Activated CD8-positive, alpha-beta memory T cell treated with anti-CD3 and anti-CD28 coated beads, Interleukin-2, amount 50 U/mL, for 24 hours (primary cell): ENCODE results near the gene KREMEN1.
"Not testable (repeated sequence)": the region's sequence is repeated elsewhere in the genome, so short reads cannot be mapped to it uniquely, and the experiment has no call there.

ENCODE experiments used
- DNase-seq: peaks from one replicate; pipeline ENCODE4 v3.0.0-alpha.2; 2020; ENCODE audit errors: extremely low read depth

Gene KREMEN1, protein sequence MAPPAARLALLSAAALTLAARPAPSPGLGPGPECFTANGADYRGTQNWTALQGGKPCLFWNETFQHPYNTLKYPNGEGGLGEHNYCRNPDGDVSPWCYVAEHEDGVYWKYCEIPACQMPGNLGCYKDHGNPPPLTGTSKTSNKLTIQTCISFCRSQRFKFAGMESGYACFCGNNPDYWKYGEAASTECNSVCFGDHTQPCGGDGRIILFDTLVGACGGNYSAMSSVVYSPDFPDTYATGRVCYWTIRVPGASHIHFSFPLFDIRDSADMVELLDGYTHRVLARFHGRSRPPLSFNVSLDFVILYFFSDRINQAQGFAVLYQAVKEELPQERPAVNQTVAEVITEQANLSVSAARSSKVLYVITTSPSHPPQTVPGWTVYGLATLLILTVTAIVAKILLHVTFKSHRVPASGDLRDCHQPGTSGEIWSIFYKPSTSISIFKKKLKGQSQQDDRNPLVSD

DNA sequence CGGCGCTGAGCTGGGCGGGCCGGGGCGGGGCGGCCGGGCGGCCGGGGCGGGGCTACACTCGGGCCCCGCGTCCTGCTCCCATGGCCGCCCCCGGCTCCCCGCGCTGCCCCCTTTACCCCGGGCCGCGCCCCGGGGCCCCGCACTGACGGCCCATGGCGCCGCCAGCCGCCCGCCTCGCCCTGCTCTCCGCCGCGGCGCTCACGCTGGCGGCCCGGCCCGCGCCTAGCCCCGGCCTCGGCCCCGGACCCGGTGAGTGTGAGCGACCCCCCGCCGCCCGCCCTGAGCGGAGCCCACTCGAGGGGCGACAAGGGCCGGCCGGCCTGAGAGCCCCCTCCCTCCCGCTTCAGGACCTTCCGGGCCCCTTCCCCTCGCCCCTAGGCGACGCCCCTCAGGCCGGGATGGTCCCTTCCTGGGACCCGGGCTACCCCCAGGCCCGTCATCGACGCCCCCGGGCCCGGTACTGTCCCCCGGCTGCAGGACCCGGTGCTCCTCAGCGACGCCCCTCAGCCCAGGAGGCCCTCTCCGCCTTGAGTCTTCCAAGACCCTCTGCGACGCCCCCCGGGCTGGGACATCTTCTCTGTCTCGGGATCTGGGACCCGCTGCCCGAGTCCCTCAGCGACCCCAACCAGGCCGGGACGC, at the start of gene KREMEN1:
TSS of gene KREMEN1 (plus strand) at position 57 of the 639 bp plus-strand sequence. CDS start at position 153, 96 bp downstream.
- DNase-seq, result no peak

DNA sequence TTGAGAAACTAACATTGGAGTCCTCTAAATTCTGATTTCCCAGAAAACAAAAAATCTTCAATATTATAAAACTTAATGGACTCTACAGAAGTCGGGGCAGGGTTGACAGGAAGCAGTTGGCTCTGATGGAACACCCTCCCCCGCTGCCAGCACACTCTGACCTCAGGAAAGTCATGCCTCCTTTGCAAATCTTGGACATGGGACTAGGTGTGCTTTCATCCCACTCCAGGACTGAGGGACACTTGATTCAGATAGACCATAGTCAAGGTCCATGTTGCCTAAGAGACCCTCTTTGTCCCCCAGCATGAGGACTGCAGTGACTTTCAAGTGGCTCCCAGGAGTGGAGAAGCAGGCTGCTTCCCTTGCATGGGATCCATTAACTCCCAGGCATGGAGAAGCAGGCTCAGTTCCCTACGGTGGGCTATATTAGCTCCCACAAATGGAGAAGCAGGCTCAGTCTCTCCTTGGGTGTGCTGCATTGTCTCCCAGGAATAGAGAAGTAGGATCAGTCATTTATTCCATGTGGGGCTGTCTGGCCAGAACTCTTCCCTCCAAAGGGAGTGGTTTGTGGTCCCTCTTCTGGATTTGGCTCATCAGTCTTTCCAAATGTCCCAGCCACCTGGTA, 49.6 kb upstream of the KREMEN1 start:
- no peak for DNase-seq

DNA sequence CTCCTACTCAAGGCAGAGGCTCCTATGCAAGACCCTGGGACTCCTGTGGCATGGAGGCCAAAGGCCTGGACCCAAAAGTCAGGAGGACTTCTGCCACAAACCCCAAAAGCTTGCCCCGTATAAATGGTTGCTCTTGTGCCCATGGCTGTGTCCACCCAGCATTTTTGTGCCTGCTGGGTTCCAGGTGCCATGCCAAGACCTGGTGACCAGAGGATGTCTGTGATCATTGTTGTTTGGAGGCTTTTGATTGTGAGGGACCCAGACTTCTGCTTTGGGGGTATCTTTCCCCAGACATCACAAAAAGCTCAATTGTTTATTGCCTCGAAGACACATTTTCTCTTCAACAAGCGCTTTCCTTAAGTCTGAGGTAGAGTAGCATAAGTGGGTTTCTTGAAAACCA, 46.3 kb upstream of the KREMEN1 start:
- no peak for DNase-seq

DNA sequence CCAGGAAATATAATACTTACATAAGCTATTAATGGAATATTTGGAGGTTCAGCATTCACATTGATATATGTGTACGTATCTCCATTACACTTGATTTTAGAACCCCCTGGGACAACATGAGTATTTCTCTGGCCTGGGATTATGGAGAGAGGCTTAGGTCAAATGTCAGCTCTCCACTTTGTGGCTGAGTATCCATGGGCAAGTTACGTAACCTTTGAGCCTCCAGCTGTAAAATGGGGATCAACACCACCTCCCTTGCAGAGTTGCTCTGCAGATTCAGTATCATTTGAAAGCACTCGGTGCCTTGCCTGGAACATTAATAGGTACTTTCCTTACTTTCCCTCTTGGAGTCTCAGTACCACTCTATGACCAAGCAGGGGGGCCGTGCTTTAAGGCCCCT, 44.4 kb upstream of the KREMEN1 start:
- DNase-seq, result no peak

DNA sequence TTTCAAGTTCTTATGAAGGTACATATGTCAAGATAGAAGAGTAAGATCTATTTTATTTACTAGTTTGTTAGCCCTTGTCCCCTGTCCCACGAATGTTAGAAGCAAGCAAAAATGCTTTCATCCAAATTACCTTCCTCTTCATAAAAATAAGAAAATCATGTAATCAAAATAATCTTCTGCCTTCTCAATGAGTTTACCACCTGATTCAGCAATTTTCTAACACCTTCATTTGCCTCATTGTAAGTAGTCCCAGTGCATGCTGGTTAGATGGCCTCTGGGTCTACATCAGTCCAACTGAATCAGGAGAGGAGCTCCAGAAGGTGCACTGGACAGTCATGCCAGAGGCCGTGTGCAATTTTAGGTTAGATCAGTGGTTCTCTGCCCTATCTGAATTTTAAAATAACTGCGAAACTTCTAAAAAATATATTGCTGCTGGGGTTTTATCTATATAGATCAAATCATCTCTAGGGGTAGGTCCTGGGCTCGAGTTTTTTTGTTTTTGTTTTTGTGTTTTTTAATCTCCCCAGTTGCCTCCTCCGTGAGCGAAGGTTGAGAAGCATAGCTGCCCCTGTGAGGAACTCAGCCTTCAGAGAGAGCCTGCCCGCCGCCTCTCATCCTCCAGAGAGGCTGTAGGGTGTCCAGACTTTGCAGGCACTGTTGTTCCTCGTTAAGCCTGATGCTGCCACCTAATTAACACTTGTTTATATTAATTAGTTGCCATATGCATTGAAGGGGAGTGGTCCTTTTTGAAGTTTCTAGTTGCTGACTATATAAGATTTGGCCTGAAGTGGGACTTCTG, 43.4 kb upstream of the KREMEN1 start:
- no peak for DNase-seq

DNA sequence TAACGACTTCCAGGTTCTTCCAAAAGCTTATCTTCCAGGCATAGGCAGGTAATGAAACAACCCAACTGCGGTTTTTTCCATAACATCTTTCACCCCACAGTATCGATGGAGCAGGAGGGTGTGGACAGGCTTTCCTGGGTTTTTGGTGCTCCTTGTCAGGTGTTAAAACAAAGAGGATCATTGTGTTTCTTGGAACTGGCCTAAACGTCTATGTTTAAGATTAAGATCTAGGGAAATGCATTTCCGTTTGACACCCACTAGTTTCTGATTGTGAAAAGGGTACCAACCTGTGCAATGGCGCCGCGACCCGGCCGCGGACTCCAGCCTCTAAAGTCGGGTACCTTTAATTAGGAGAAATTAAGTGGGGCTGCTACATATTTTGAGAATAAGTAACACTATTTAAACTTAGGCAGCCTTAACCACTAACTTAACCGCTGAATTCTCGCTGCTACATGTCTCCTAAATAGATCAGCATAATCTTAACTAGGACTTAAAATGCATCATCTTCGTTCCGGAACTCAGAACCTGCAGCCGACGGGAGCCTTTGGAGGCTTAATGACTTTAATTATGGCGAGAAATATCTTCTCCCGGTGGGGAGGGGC, 42.7 kb upstream of the KREMEN1 start:
- DNase-seq, result no peak

DNA sequence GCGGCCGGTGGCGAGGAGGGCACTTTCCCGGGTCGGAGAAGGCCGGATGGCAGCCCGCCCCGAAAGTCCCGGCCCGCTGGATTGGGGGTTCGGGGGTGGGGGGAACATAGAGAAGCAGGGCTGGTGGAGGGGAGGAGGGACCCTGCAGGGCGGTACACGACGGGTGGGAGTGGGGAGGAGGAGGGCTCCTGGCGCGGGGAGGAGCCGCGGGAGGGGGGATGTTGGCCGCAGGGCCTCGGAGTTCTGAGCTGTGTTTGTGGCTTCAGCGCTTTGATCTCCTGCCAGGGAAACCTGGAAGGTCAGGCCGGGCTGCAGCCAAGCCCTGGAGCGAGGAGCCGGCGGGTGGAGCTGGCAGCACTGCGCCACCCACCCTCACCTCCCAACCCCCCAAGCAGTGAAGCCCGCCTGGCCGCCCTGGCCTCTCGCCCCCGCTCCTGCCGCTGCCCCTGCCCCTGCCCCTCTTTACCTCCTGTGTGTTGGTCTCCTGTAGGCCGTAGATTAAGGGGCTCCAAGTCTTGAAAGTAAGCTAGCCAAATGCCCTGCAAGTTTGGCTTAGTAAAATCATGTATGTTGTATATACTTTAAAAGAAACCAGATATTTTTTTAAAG, 42.1 kb upstream of the KREMEN1 start:
- no peak for DNase-seq

DNA sequence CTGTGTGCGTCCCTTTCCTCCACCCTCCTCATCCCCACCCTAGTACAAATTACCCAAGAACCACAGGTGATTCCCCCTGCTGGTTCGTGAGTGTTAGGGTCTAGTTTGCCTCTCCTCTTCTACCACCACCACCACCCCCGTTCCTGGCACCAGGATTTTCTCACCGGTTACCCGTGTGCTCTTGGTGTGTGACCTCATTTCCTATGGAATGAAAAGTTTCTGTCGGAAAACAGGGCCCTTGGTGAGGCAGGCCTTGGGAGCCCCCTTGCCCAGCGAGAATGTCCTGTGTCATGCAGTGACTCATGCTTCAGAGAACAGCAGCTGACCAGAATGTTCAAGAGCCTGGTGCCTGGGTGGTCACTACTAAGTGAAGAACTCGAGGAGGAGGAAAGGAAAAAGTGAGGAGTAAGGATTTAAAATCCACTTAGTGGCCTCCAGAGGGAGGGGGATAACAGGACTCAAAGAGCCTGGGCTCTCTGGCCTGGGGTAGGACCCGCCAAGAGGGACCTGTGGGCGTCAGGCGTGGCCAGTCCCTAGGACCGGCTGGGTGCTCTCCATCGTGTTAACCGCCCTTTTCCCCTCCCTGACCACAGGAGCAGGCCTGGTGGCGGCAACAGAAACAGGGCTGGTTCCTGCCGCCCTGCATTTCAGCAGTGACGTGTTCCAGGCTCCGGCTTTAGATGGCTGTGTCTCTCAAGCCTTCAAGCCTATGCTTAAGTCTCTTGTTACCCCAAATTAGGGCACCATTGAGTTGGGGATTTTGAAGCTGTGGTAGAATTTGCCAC, 41.4 kb upstream of the KREMEN1 start:
- no peak for DNase-seq

DNA sequence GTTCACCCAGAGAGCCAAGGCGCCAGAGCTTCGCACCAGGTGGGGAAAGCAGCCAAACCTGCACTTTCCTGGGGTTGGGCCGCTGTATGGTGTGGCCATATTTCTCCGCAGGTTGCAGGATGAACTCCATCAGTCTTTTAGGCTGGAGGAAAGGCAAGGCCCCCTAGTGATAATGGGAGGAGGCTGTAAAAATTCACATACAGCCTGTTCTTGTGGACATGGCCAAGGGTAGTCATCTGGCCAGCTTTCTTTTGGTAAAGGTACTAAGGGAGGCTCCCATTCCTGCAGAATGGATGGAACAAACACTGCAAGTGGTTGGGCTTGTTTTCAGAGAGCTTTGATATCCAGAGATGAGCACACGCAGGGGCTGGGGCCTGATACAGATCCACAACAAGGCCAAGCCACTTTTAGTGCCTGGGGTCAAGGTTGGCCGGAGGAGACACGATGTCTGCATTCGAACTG, 40.8 kb upstream of the KREMEN1 start:
- no peak for DNase-seq

DNA sequence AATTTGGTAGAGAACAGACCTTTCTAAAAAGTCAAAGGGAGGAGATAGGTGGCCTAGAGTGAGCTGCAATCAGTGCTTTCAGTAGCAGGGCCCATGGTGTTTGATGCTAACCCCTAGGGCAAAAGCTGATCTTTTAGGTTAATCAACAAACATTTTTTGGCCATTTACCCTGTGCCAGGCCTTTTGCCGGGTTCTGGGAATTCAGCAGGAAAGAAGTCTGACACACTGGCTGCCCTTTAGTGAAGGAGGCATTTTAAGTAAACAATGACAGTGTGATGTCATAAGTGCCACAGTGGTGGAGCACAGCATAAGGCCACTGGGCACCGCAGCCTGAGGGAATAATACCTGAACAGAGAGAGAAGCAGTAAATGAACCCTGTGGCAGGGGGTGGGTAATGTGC, 40.3 kb upstream of the KREMEN1 start:
- no peak for DNase-seq

DNA sequence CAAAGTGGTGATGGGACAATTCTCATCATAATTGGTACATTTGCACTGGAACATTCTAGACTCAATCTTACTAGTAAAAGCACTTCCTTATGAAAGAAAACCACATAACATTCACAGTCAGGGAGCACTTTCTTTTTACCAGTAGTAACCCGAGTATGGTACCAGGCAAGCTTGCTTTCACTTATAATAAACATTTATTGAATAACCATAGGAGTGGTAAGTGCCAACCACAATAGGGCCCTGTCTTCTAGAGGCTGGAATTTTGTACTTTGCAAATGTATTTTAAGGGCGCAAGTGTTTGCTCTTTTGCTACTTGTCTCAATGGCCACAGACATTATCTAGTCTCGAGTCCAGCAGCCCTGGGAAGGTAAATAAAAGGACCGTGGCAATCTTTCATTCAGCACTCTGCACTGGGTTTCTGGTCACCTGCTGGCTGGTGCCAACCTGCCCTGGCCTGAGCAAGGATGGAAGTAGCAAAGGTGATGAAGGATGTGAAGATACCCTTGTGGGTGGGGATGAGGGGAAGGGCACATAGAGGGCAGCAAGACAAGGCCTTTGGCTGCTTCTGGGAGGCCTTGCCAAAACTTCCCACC, 35.4 kb upstream of the KREMEN1 start:
- no peak for DNase-seq

DNA sequence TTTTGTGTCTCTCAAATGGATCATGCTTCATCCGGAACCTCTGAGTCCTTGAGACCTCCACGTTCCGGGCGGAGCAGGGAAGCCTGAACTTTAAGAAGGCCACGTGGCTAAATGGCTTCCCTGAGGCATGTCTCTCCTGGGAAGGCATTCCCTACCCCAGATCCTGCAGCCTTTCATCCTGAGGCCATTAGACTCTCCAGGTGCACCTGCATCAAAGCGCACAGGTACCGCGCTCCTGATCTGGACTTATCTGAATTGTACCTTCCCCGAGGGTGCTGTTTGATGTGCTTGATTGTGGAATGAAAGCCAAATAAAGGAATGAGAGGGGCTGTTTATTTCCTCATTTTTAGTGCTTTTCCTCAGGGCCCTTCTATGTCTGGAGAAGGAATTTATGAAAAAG, 33.7 kb upstream of the KREMEN1 start:
- no peak for DNase-seq

DNA sequence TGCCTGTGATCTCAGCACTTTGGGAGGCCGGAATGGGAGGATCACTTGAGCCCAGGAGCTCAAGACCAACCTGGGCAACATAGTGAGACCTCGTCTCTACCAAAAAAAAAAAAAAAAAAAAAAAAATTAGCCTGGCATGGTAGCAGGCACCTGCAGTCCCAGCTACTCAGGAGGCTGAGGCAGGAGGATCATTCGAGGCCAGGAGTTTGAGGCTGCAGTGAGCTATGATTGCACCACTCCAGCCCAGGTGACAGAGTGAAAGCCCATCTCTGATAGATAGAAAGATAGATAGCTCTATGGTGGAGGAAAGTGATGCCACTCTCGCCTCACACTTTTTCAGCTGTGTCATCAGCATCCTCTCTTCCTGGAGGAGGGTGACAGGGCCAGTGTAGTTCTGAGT, 33.2 kb upstream of the KREMEN1 start:
- not testable (repeated sequence) for DNase-seq

DNA sequence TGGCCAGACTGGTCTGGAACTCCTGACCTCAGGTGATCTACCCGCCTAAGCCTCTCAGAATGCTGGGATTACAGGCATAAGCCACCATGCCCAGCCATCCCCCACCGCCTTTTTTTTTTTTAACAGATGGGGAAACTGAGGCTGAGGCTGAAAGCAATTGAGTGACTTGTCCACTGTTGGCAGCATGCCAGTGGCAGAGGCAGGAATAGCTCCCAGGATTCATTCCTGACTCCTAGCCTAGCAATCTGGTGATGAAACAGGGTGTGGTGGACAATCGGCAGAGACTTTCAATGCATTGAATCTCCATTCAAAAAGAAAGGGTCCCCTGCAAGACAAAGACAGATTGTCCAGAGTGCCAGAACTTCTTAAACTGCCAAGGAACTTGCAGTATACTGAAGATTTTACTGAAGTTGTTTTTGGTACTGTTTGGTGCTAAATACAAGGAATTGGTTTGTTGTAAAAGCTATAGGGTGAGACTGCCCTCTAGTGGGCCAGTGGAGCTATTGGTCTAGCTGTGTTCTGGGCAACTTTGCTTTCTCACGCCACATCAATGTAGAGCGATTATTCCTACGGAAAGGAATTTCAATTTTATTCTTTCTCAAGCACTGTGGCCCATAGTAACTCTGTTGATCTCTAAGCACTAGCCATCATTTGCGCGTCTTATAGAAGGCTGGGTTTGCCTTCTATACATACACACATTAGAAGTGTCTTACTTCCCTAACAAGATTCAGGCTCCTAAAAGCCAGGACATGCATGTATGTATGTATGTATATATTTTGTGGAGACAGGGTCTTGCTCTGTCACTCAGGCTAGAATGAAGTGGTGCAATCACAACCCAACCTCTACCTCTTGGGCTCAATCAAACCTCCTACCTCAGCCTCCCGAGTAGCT, 32.2 kb upstream of the KREMEN1 start:
- DNase-seq, result peak; percentile 15

DNA sequence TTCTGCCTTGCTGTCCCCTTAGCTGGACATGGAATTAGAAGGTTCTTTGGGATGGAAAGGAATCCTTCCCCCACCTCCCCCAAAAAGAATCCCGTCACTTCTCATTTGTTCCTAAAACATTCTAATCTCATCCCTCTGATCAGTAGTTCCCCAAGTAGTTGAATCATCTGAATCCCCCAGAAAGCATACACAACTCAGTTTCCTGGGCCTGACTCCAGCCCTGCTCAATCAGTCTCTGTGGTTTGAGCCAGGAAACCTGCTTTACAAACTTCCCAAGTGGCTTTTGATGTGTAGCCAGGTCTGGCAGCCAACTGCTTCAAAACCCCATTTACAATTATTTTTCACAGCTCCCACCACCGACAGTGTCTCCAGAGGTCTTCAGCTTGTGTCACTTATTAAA, 31.4 kb upstream of the KREMEN1 start:
- DNase-seq, result no peak

DNA sequence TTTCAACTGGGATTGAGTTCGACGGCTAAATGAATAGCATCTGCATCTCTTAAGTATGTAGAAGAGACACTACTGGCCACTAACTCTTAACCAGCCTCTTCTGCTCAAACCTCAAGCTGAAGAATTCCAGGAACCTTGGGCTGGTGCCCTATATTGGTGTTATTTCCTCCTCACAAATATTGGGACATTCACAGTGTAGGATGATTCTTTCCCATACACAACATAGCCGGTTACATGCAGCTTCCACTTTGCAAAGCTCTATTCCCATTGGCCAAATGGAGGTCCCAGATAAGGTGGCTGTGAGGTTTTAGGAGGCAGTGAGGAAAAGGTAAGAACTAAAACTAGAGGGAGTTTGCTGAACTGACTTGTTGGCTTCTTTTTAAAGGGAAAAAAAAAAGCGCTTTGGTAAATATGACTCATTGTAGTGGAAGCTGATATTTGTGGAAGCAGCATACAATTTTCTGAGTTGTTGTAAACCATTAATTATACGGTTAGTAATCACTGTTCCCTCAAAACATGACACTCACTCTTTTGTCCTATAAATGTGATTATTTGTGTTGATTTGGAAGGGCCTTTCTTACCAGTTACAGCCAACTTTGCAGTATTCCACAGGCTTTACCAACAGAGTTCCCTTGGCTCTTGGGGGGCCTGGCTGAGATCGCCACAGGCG, 28.8 kb upstream of the KREMEN1 start:
- no peak for DNase-seq

DNA sequence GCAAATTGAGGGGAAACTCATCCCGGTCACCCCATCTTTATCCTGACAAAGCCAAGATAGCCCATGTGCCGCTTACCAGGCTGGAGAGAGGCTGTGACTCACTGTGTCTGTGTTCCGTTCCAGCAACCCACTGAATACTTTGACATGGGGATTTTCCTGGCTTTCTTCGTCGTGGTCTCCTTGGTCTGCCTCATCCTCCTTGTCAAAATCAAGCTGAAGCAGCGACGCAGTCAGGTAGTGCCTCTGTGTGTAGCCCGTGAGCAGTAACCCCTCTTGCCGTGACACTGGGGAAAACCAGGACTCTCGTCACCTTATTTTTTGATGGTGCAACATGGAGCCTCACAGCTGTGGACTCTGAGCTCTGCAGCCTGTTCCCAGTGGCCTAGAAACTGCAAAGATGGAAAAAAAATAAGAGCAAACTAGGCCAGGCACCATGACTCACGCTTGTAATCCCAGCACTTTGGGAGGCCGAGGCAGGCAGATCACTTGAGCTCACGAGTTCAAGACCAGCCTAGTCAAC, 28.1 kb upstream of the KREMEN1 start:
- no peak for DNase-seq
